DND-41 (cell line): ENCODE results near the gene HERC5.

Experiments
- CTCF ChIP-seq: IDR thresholded peaks from 2 replicates; pipeline ENCODE4 v1.5.1; 2012; ENCODE audit warnings: borderline replicate concordance, low read length, moderate library complexity, mild to moderate bottlenecking; ENCODE audit not compliant: poor library complexity, severe bottlenecking; ENCODE audit errors: extremely low read depth
- EZH2 ChIP-seq: IDR thresholded peaks from 3 replicates; pipeline ENCODE4 v1.6.1; 2012; ENCODE audit warnings: borderline replicate concordance, low read depth, mild to moderate bottlenecking, moderate library complexity, low read length, inconsistent platforms; ENCODE audit not compliant: severe bottlenecking

- no peak for TF ChIP-seq CTCF
- no peak for TF ChIP-seq EZH2
Observed at GRCh38 chr4:88537709-88538108, 80.8 kb downstream of the HERC5 start.
